Measurements from ENCODE around the gene PTEN.

DNA sequence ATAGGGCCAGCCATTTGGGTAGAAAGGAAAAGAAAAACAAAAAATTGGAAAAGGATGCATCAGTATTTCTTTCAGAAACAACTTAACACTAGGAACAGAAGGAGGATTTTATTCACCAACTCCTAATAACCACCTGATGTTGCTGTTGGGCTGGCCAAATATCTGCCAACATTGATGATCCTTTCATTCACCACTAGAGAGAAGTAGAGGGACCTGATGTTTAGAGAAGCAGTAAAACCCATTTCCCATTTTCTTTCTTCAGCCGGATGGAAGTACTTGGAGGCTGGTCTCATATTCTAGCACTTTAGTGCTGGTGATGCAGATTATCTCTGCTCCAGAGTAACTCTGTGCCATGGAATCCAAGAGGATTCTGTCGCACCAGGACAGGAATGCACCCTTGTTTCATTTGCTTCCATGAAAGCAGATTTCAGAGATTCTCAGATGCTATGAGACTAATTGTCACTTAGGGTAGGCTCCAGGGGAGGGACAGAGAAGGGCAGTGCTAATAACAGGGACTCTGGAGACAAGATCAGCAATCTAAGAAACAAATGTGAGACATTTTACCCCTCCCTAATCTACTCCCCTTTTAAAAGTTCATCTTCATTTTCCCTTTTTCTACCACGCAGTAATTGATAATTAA lies 3.1 kb upstream of the PTEN start:
- TF ChIP-seq TCF12 (IDR thresholded peaks at IDR 0.05; ENCODE audit: low read depth), result no peak
- TF ChIP-seq TAF1 (IDR thresholded peaks at IDR 0.05; ENCODE audit: low read depth), result no peak
- TF ChIP-seq, protein P1, sequence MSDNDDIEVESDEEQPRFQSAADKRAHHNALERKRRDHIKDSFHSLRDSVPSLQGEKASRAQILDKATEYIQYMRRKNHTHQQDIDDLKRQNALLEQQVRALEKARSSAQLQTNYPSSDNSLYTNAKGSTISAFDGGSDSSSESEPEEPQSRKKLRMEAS (IDR thresholded peaks at IDR 0.05), result no peak
- TF ChIP-seq CEBPB (IDR thresholded peaks at IDR 0.05), result no peak
- TF ChIP-seq CREB1 (IDR thresholded peaks at IDR 0.05; ENCODE audit: low read depth), result no peak
- TF ChIP-seq, protein P2, sequence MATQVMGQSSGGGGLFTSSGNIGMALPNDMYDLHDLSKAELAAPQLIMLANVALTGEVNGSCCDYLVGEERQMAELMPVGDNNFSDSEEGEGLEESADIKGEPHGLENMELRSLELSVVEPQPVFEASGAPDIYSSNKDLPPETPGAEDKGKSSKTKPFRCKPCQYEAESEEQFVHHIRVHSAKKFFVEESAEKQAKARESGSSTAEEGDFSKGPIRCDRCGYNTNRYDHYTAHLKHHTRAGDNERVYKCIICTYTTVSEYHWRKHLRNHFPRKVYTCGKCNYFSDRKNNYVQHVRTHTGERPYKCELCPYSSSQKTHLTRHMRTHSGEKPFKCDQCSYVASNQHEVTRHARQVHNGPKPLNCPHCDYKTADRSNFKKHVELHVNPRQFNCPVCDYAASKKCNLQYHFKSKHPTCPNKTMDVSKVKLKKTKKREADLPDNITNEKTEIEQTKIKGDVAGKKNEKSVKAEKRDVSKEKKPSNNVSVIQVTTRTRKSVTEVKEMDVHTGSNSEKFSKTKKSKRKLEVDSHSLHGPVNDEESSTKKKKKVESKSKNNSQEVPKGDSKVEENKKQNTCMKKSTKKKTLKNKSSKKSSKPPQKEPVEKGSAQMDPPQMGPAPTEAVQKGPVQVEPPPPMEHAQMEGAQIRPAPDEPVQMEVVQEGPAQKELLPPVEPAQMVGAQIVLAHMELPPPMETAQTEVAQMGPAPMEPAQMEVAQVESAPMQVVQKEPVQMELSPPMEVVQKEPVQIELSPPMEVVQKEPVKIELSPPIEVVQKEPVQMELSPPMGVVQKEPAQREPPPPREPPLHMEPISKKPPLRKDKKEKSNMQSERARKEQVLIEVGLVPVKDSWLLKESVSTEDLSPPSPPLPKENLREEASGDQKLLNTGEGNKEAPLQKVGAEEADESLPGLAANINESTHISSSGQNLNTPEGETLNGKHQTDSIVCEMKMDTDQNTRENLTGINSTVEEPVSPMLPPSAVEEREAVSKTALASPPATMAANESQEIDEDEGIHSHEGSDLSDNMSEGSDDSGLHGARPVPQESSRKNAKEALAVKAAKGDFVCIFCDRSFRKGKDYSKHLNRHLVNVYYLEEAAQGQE (IDR thresholded peaks at IDR 0.05; ENCODE audit: low read depth), result no peak
- TF ChIP-seq EGR1 (IDR thresholded peaks at IDR 0.05), result no peak
- no peak for TF ChIP-seq YY1 (IDR thresholded peaks at IDR 0.05; ENCODE audit: low read depth)
- no peak for TF ChIP-seq TEAD4 (IDR thresholded peaks at IDR 0.05)
- TF ChIP-seq EP300 (IDR thresholded peaks at IDR 0.05; ENCODE audit: borderline replicate concordance), result no peak
